OCI-LY7 (cell line): ENCODE results near the gene ZNF415. TPM values are rescaled to one million over a fixed set of nuclear protein-coding genes. Genes with fewer than 3 reads are reported as not detected.

Experiments
- BruUV-seq: library from RNA; stranded (reverse); fragments of 400-500 nt; replicated peaks from 2 replicates; lab custom pipeline; 2021; lab: Mats Ljungman, UMichigan
- CTCF ChIA-PET: fragments of 300-600 bp; sonication (Branson Sonifier 250); formaldehyde crosslinking; loops from one replicate; lab custom pipeline; 2022; ENCODE audit warnings: antibody characterized with exemption; ENCODE audit not compliant: unreplicated experiment; lab: Charles Lee
- POLR2A ChIA-PET: fragments of 300-600 bp; sonication (Branson Sonifier 250); formaldehyde crosslinking; loops from one replicate; lab custom pipeline; 2022; ENCODE audit warnings: antibody characterized with exemption; lab: Charles Lee
- DNase-seq: peaks from one replicate; pipeline ENCODE4 v3.0.0-alpha.2; 2015; ENCODE audit warnings: low spot score
- H2AFZ ChIP-seq: fragments of 200-600 bp; sonication (generic), shearing (Covaris generic); 2 replicates; pipeline ENCODE4 v1.6.1; 2014; ENCODE audit warnings: mild to moderate bottlenecking, antibody characterized with exemption, low read length, moderate library complexity
- H3K27ac ChIP-seq: fragments of 200-600 bp; sonication (generic); 2 replicates; pipeline ENCODE4 v1.5.1; 2014; ENCODE audit warnings: mixed run types, low read depth, mild to moderate bottlenecking, moderate library complexity, low read length, inconsistent platforms; ENCODE audit not compliant: poor library complexity, severe bottlenecking
- H3K36me3 ChIP-seq: fragments of 200-600 bp; sonication (generic); 2 replicates; pipeline ENCODE4 v1.6.1; 2014; ENCODE audit warnings: mild to moderate bottlenecking, antibody characterized with exemption, low read length, moderate library complexity, mixed read lengths; ENCODE audit not compliant: insufficient read depth
- H3K4me1 ChIP-seq: fragments of 200-600 bp; sonication (generic); 2 replicates; pipeline ENCODE4 v1.5.1; 2014; ENCODE audit warnings: mild to moderate bottlenecking, low read length; ENCODE audit not compliant: insufficient read depth, poor library complexity, severe bottlenecking
- H3K4me2 ChIP-seq: fragments of 200-600 bp; sonication (generic); 2 replicates; pipeline ENCODE4 v1.6.1; 2014; ENCODE audit warnings: mild to moderate bottlenecking, low read length
- H3K4me3 ChIP-seq: fragments of 200-600 bp; sonication (generic); 2 replicates; pipeline ENCODE4 v1.5.1; 2014; ENCODE audit warnings: mild to moderate bottlenecking, low read depth, low read length; ENCODE audit not compliant: poor library complexity, severe bottlenecking
- H3K79me2 ChIP-seq: fragments of 200-600 bp; sonication (generic); 2 replicates; pipeline ENCODE4 v1.6.1; 2016; ENCODE audit warnings: low read depth, mild to moderate bottlenecking, low read length, moderate library complexity, mixed read lengths; ENCODE audit not compliant: insufficient read depth
- H3K9me2 ChIP-seq: fragments of 200-600 bp; sonication (generic); 2 replicates; pipeline ENCODE4 v1.6.1; 2016; ENCODE audit warnings: mild to moderate bottlenecking, low read length, mixed read lengths; ENCODE audit not compliant: insufficient read depth
- H3K9me3 ChIP-seq: fragments of 200-600 bp; sonication (generic); 2 replicates; pipeline ENCODE4 v1.6.1; 2014; ENCODE audit warnings: mild to moderate bottlenecking, mixed run types, low read length, mixed read lengths
- H4K20me1 ChIP-seq: fragments of 200-600 bp; sonication (generic); 2 replicates; pipeline ENCODE4 v1.6.1; 2014; ENCODE audit warnings: mild to moderate bottlenecking, antibody characterized with exemption, low read length, moderate library complexity, mixed read lengths; ENCODE audit not compliant: insufficient read depth
- CTCF ChIP-seq: fragments of 200-600 bp; sonication (generic); conservative IDR thresholded peaks from 2 replicates; pipeline ENCODE4 v1.5.1; 2014; ENCODE audit warnings: mild to moderate bottlenecking, antibody characterized with exemption, low read length, moderate library complexity, mixed read lengths
- EZH2phosphoT487 ChIP-seq: fragments of 200-600 bp; sonication (generic); IDR thresholded peaks from 2 replicates; pipeline ENCODE4 v1.6.1; 2018; ENCODE audit warnings: low read depth, borderline replicate concordance, mild to moderate bottlenecking, mixed run types, antibody characterized with exemption, low read length, moderate library complexity, mixed read lengths
- intact Hi-C: fragments of 100-400 bp; cut with micrococcal nuclease; formaldehyde crosslinking; loops from one replicate; pipeline ENCODE4 v1.10.0; 2022; ENCODE audit not compliant: unreplicated experiment
- total RNA-seq, 2 experiments: library from RNA; depleted of rRNA in 1 of 2; stranded (reverse); fragments of >200 nt in 1 of 2; shearing (Covaris generic) in 1 of 2; gene quantifications; 2 replicates each; pipeline ENCODE4 v1.2.3, GENCODE V29; 2014 to 2022

The ZNF415 gene
- total RNA-seq, 2 experiments from 2014 or later: 0.51 to 0.63 TPM

GRCh38 chr19:53177986-53178385, 45.3 kb upstream of the ZNF415 start:
- CTCF ChIA-PET: no interaction called here
- Histone ChIP-seq H3K4me2 (no peak overlapping the region), H3K4me1 (no peaks in the 10 kb centered on the region), H2AFZ (no peak overlapping the region), H3K79me2 (no peaks in the 10 kb centered on the region), H3K9me2 (no peaks in the 10 kb centered on the region), H3K4me3 (no peak overlapping the region), H3K36me3 (peaks cover 54% of the 10 kb centered on the region), H3K9me3 (0 out of 2 replicates have a peak, but pooled peaks cover 5% of the 10 kb centered on the region), H4K20me1 (no peaks in the 10 kb centered on the region), H3K27ac (no peak overlapping the region)
- POLR2A ChIA-PET: no interaction called here
- no peak for TF ChIP-seq CTCF
- TF ChIP-seq EZH2phosphoT487: no peak
- no TSS peak for BruUV-seq
- intact Hi-C loops: no loop called here
- DNase-seq: no peak

- Histone ChIP-seq H3K4me3 (no peak overlapping the region), H4K20me1 (no peaks in the 10 kb centered on the region), H3K9me2 (no peaks in the 10 kb centered on the region), H2AFZ (no peak overlapping the region), H3K36me3 (peaks cover 25% of the 10 kb centered on the region), H3K79me2 (no peaks in the 10 kb centered on the region), H3K4me1 (no peaks in the 10 kb centered on the region), H3K4me2 (no peak overlapping the region), H3K9me3 (0 out of 2 replicates have a peak, but pooled peaks cover 11% of the 10 kb centered on the region), H3K27ac (no peak overlapping the region)
- no TSS peak for BruUV-seq
- intact Hi-C loops: no loop called here
- CTCF ChIA-PET: no interaction called here
- TF ChIP-seq EZH2phosphoT487 (no peak), CTCF (no peak)
- no peak for DNase-seq
- POLR2A ChIA-PET: no interaction called here
These were observed 40.2 kb upstream of the ZNF415 start for GRCh38 chr19:53172889-53173288.

GRCh38 chr19:53165691-53166091, 33.0 kb upstream of the ZNF415 start:
- no peak overlapping the region for H3K4me2 ChIP-seq
- H3K4me1 ChIP-seq: no peaks in the 10 kb centered on the region
- POLR2A ChIA-PET: no interaction called here
- TF ChIP-seq CTCF (no peak), EZH2phosphoT487 (no peak)
- H3K36me3 ChIP-seq: peaks cover 24% of the 10 kb centered on the region
- TSS peak; percentile 71 for BruUV-seq
- no peak overlapping the region for H3K4me3 ChIP-seq
- H3K9me3 ChIP-seq: peaks cover 31% of the 10 kb centered on the region
- H3K79me2 ChIP-seq: no peaks in the 10 kb centered on the region
- DNase-seq: no peak
- H4K20me1 ChIP-seq: no peaks in the 10 kb centered on the region
- no peak overlapping the region for H3K27ac ChIP-seq
- CTCF ChIA-PET: no interaction called here
- H3K9me2 ChIP-seq: no peaks in the 10 kb centered on the region
- no peak overlapping the region for H2AFZ ChIP-seq
- intact Hi-C loops: no loop called here
